Gastrocnemius medialis (tissue), 4 donors: ENCODE measurements around the gene KLF3.

Source experiments
- POLR2A ChIP-seq, 2 donors: fragments of 450-650 bp; IDR thresholded peaks; one replicate each; pipeline ENCODE4 v1.6.1; 2017; ENCODE audit warnings: antibody characterized with exemption in 2 of 2, mild to moderate bottlenecking in 2 of 2, moderate library complexity in 2 of 2
- TF ChIP-seq, protein P1 (sequence below), 5 experiments: fragments of 450-650 bp in 3 of 5; fragments of 200-600 bp in 2 of 5; sonication (generic) in 2 of 5; IDR thresholded peaks in 4 of 5; conservative IDR thresholded peaks in 1 of 5; 1 replicate in 4 of 5; 2 replicates in 1 of 5; pipeline ENCODE4 v1.5.1; 2016 to 2019; ENCODE audit warnings: antibody characterized with exemption in 5 of 5, mild to moderate bottlenecking in 3 of 5, moderate library complexity in 3 of 5

DNA sequence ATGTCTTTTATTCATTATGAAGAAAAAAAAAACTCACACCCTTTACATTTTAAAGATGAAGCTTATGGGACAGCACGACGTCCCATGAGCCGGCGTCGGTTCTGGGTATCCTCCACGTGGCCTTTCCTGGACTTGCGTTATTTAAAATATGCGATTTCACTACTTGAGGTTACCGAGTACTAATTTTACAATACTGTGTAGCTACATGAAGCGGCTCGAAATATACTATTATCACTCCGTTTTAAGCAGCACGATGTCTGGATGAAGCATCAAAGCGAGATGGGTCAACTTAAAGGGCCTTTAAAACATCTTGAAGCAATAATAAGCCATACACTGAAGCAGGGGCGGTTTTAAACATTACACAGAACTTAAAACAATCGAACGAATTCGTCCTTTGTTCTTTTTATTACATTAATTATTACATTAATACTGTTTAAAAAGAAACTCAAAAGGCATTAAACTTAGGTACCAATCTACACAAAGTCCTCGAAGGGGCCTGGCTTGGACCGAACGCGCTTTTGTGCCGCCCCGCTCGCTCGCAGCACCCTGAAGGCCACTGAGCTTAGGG, 1.4 kb upstream of the KLF3 start:
- TF ChIP-seq, protein P1, sequence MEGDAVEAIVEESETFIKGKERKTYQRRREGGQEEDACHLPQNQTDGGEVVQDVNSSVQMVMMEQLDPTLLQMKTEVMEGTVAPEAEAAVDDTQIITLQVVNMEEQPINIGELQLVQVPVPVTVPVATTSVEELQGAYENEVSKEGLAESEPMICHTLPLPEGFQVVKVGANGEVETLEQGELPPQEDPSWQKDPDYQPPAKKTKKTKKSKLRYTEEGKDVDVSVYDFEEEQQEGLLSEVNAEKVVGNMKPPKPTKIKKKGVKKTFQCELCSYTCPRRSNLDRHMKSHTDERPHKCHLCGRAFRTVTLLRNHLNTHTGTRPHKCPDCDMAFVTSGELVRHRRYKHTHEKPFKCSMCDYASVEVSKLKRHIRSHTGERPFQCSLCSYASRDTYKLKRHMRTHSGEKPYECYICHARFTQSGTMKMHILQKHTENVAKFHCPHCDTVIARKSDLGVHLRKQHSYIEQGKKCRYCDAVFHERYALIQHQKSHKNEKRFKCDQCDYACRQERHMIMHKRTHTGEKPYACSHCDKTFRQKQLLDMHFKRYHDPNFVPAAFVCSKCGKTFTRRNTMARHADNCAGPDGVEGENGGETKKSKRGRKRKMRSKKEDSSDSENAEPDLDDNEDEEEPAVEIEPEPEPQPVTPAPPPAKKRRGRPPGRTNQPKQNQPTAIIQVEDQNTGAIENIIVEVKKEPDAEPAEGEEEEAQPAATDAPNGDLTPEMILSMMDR (IDR thresholded peaks at IDR 0.05 in 4 of 5, conservative IDR thresholded peaks at IDR 0.05 in 1 of 5), result no peak
- no peak for TF ChIP-seq POLR2A (IDR thresholded peaks at IDR 0.05)
